Endothelial cell of umbilical vein (primary cell): ENCODE measurements around the gene ABCB9. TPM values are rescaled to one million over a fixed set of nuclear protein-coding genes. Genes with fewer than 3 reads are reported as not detected.

Experiments used
- BruUV-seq: library from RNA; stranded (reverse); fragments of 400-500 nt; replicated peaks from 2 replicates; lab custom pipeline; 2021; lab: Mats Ljungman, UMichigan
- CTCF ChIA-PET: fragments of 300-600, 350-600 bp; sonication (Branson Sonifier 250); formaldehyde crosslinking; loops from one replicate; lab custom pipeline; 2021; ENCODE audit warnings: antibody characterized with exemption, inconsistent platforms; lab: Charles Lee
- POLR2A ChIA-PET: fragments of 300-600, 350-600 bp; sonication (Branson Sonifier 250); formaldehyde crosslinking; loops from one replicate; lab custom pipeline; 2021; ENCODE audit warnings: antibody characterized with exemption, inconsistent platforms; lab: Charles Lee
- DNase-seq: peaks from one replicate; pipeline ENCODE4 v3.0.0-alpha.2; 2011; ENCODE audit warnings: low read depth, low spot score
- FAIRE-seq: peaks from 2 replicates; lab custom pipeline; 2011; peaks lifted over from hg19 to GRCh38; lab: Jason Lieb, UNC
- H2AFZ ChIP-seq: 2 replicates; pipeline ENCODE4 v1.6.0; 2012; ENCODE audit warnings: low read depth, low read length, control low read depth, inconsistent platforms
- H3K27ac ChIP-seq: 2 replicates; pipeline ENCODE4 v1.5.1; 2011; ENCODE audit warnings: low read depth, mild to moderate bottlenecking, control low read depth, low read length, moderate library complexity; ENCODE audit not compliant: insufficient read depth
- H3K27me3 ChIP-seq, 2 experiments: 2 replicates each; pipeline versions ENCODE4 v1.6.0 to v1.6.1; 2011; ENCODE audit warnings: low read length in 2 of 2, mixed read lengths in 1 of 2; ENCODE audit not compliant: control insufficient read depth in 2 of 2, insufficient read depth in 2 of 2
- H3K36me3 ChIP-seq, 2 experiments: 2 replicates in 1 of 2; 3 replicates in 1 of 2; pipeline ENCODE4 v1.5.1; 2011; ENCODE audit warnings: low read length in 2 of 2, mild to moderate bottlenecking in 1 of 2, moderate library complexity in 1 of 2; ENCODE audit not compliant: control insufficient read depth in 2 of 2, insufficient read depth in 2 of 2; ENCODE audit errors: extremely low read depth in 1 of 2
- H3K4me1 ChIP-seq: 3 replicates; pipeline ENCODE4 v1.5.1; 2011; ENCODE audit warnings: mild to moderate bottlenecking, low read length; ENCODE audit not compliant: control insufficient read depth, insufficient read depth; ENCODE audit errors: extremely low read depth
- H3K4me2 ChIP-seq: 2 replicates; pipeline ENCODE4 v1.6.1; 2011; ENCODE audit warnings: low read length, control low read depth, mixed read lengths; ENCODE audit not compliant: insufficient read depth
- H3K4me3 ChIP-seq, 3 experiments: fragments of 200-600 bp in 1 of 3; sonication (generic), shearing (Covaris generic) in 1 of 3; replicated peaks in 1 of 3; 2 replicates each; pipeline ENCODE4 v1.5.1; 2011 to 2016; ENCODE audit warnings: control low read depth in 3 of 3, low read length in 3 of 3, mild to moderate bottlenecking in 2 of 3, inconsistent platforms in 1 of 3, low read depth in 1 of 3, moderate library complexity in 1 of 3; ENCODE audit not compliant: insufficient read depth in 1 of 3
- H3K79me2 ChIP-seq: 2 replicates; pipeline ENCODE4 v1.6.0; 2012; ENCODE audit warnings: low read length, inconsistent platforms; ENCODE audit not compliant: control insufficient read depth, insufficient read depth
- H3K9ac ChIP-seq: replicated peaks from 2 replicates; pipeline ENCODE3; 2011; ENCODE audit warnings: low read length, control low read depth; ENCODE audit not compliant: insufficient read depth; ENCODE audit errors: extremely low read depth
- H3K9me1 ChIP-seq: replicated peaks from 3 replicates; pipeline ENCODE4 v1.6.0; 2011; ENCODE audit warnings: mild to moderate bottlenecking, low read length; ENCODE audit not compliant: control insufficient read depth, insufficient read depth; ENCODE audit errors: extremely low read depth
- H3K9me3 ChIP-seq: replicated peaks from 2 replicates; pipeline ENCODE4 v1.5.1; 2012; ENCODE audit warnings: low read length, inconsistent platforms; ENCODE audit not compliant: control insufficient read depth, insufficient read depth
- H4K20me1 ChIP-seq: replicated peaks from 2 replicates; pipeline ENCODE3; 2011; ENCODE audit warnings: mild to moderate bottlenecking, low read length; ENCODE audit not compliant: control insufficient read depth, insufficient read depth; ENCODE audit errors: extremely low read depth
- EZH2 ChIP-seq: IDR thresholded peaks from 2 replicates; pipeline ENCODE4 v1.6.1; 2012; ENCODE audit warnings: borderline replicate concordance, low read depth, mild to moderate bottlenecking, moderate library complexity, low read length, inconsistent platforms; ENCODE audit not compliant: severe bottlenecking
- JUN ChIP-seq: IDR thresholded peaks from 2 replicates; pipeline ENCODE4 v1.6.1; 2011; ENCODE audit warnings: borderline replicate concordance, low read depth; ENCODE audit not compliant: insufficient read length, insufficient read depth
- POLR2AphosphoS5 ChIP-seq: IDR thresholded peaks from 2 replicates; pipeline ENCODE4 v1.6.1; 2012; ENCODE audit warnings: low read depth, mild to moderate bottlenecking, control low read depth, low read length, moderate library complexity; ENCODE audit not compliant: insufficient read depth
- dilution Hi-C: fragments of 300-500 bp; cut with MboI; formaldehyde crosslinking; loops from one replicate; pipeline ENCODE4 v1.15.0; 2019; ENCODE audit warnings: low sequenced_read_pairs; ENCODE audit not compliant: extremely low pct_ligation_motif_present
- intact Hi-C: fragments of 100-400 bp; cut with micrococcal nuclease; formaldehyde crosslinking; loops from one replicate; pipeline ENCODE4 v1.10.0; 2022
- polyA plus RNA-seq, 4 experiments: library from polyadenylated mRNA; depleted of rRNA in 3 of 4; stranded (reverse) in 3 of 4; unstranded in 1 of 4; fragments of >200 nt; gene quantifications; 2 replicates each; pipeline versions ENCODE4 v1.2.1 to v1.2.3, GENCODE V29; 2011 to 2012; ENCODE audit warnings: missing spikeins in 1 of 4
- total RNA-seq: library from RNA; stranded (reverse); gene quantifications from 2 replicates; pipeline ENCODE4 v1.2.3, GENCODE V29; 2021
- TF ChIP-seq, protein P1 (sequence below): IDR thresholded peaks from 2 replicates; pipeline ENCODE4 v1.6.1; 2011; ENCODE audit not compliant: insufficient read depth, insufficient read length
- TF ChIP-seq, protein P2 (sequence below), 2 donors: IDR thresholded peaks; 1 replicate in 1 of 2; 2 replicates in 1 of 2; pipeline ENCODE4 v1.5.1; 2011; ENCODE audit warnings: low read length in 2 of 2, mild to moderate bottlenecking in 2 of 2, moderate library complexity in 2 of 2, control low read depth in 1 of 2, inconsistent platforms in 1 of 2, low read depth in 1 of 2; ENCODE audit not compliant: insufficient read depth in 1 of 2; ENCODE audit errors: extremely low read depth in 1 of 2

The ABCB9 gene
- total and polyA plus RNA-seq, 2 donors (not counting 3 experiments of a cell fraction or from before 2014, with no cell fraction given) = 11.7 to 16.9 TPM

DNA sequence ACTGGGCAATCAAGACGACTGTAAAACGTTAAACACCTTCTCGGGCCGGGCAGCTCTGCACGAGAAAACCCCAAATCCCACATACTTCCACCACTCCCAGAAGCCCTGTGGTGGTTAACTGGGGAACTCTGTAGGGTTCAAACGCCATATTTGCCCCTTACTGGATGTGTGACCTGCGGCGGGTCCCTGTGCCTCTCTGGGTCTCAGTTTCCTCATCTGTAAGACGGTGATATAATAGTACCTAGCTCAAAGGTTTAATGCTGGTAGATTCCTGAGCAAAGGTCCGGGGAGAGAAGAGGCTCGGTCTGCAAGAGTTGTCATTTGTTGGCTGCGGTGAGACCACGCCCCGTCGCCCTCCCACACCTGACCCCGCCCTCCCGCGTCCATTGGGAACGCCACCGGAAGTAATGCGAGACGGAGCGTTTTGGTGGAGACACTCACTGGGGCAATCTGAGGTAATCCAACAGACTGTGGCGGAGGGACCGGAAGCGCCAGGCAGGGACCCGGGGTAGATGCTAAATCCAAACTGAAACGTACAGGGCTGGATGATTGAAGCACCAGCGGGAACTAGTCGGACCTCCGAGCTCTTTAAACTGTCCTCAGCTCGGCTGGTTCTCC lies 8.1 kb upstream of the ABCB9 start:
- Histone ChIP-seq H3K27me3 (no peaks in the 10 kb centered on the region), H3K9ac (peak overlapping the region; percentile 98), H3K9me3 (no peaks in the 10 kb centered on the region), H3K4me2 (peak overlapping the region; percentile 91), H3K36me3 (peaks cover 0 to 2% of the 10 kb centered on the region in 2 experiments), H3K79me2 (peaks cover 2% of the 10 kb centered on the region), H2AFZ (peak overlapping the region; percentile 95), H3K4me3 (peak overlapping the region; percentile 65 to 87 (median 84)), H3K4me1 (peaks cover 12% of the 10 kb centered on the region), H3K27ac (peak overlapping the region; percentile 99), H3K9me1 (no peaks in the 10 kb centered on the region), H4K20me1 (no peaks in the 10 kb centered on the region)
- CTCF ChIA-PET = interaction anchor here (1.4 to 3.9 kb wide), 4 partner anchors 28 to 264 kb away, joined by 4 to 24 read pairs (median 7); partner anchors contain the start of genes MPHOSPH9 and MTRFR
- DNase-seq (peak; percentile 99), FAIRE-seq (peak; percentile 99)
- dilution Hi-C loops (no loop called here), intact Hi-C loops (loop anchor here (1.0 to 2.0 kb wide), 4 partner anchors 8 to 258 kb away; partner anchors contain the start of genes ABCB9, MPHOSPH9, MTRFR and PITPNM2)
- POLR2A ChIA-PET = interaction anchor here (0.9 to 2.8 kb wide), 2 partner anchors 86 to 258 kb away, joined by 3 to 15 read pairs; partner anchors contain the start of genes MPHOSPH9 and MTRFR
- TF ChIP-seq JUN (no peak), POLR2AphosphoS5 (peak; percentile 33)
- TF ChIP-seq, protein P1, sequence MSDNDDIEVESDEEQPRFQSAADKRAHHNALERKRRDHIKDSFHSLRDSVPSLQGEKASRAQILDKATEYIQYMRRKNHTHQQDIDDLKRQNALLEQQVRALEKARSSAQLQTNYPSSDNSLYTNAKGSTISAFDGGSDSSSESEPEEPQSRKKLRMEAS = peak; percentile 35
- TSS peak; percentile 60 for BruUV-seq

- Histone ChIP-seq H2AFZ (no peak overlapping the region), H3K9me3 (no peaks in the 10 kb centered on the region), H3K4me2 (no peak overlapping the region), H3K79me2 (no peaks in the 10 kb centered on the region), H3K27me3 (no peaks in the 10 kb centered on the region), H4K20me1 (no peaks in the 10 kb centered on the region), H3K4me3 (no peak overlapping the region), H3K4me1 (peaks cover 9% of the 10 kb centered on the region), H3K9ac (no peak overlapping the region), H3K9me1 (no peaks in the 10 kb centered on the region), H3K36me3 (no peaks in the 10 kb centered on the region), H3K27ac (no peak overlapping the region)
- CTCF ChIA-PET = interaction anchor here (0.9 to 1.2 kb wide), 2 partner anchors 268 kb away, joined by 3 to 4 read pairs; no protein-coding TSS in a partner anchor
- BruUV-seq = no TSS peak
- intact Hi-C loops = no loop called here
- dilution Hi-C loops = no loop called here
- no peak for DNase-seq
- no peak for FAIRE-seq
- POLR2A ChIA-PET = no interaction called here
- TF ChIP-seq, protein P2, sequence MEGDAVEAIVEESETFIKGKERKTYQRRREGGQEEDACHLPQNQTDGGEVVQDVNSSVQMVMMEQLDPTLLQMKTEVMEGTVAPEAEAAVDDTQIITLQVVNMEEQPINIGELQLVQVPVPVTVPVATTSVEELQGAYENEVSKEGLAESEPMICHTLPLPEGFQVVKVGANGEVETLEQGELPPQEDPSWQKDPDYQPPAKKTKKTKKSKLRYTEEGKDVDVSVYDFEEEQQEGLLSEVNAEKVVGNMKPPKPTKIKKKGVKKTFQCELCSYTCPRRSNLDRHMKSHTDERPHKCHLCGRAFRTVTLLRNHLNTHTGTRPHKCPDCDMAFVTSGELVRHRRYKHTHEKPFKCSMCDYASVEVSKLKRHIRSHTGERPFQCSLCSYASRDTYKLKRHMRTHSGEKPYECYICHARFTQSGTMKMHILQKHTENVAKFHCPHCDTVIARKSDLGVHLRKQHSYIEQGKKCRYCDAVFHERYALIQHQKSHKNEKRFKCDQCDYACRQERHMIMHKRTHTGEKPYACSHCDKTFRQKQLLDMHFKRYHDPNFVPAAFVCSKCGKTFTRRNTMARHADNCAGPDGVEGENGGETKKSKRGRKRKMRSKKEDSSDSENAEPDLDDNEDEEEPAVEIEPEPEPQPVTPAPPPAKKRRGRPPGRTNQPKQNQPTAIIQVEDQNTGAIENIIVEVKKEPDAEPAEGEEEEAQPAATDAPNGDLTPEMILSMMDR (IDR thresholded peaks at IDR 0.05; ENCODE audit: extremely low read depth in 1 of 2, insufficient read depth in 1 of 2, low read depth in 1 of 2, low read length in 2 of 2) = no peak
- TF ChIP-seq JUN (no peak), EZH2 (no peak)
Measured at GRCh38 chr12:122969676-122970075, 3.4 kb upstream of the ABCB9 start.
